OCI-LY3 (cell line): Measurements from ENCODE around the gene PPP1R2.

ENCODE experiments used
- CTCF ChIP-seq: fragments of 200-600, 300-600 bp; sonication (generic); IDR thresholded peaks from 2 replicates; pipeline ENCODE4 v1.5.1; 2014; ENCODE audit warnings: antibody characterized with exemption, low read length, low read depth
- EZH2phosphoT487 ChIP-seq: fragments of 200-600 bp; shearing (Covaris generic); IDR thresholded peaks from 2 replicates; pipeline ENCODE4 v1.6.1; 2018; ENCODE audit warnings: antibody characterized with exemption, mixed run types, low read depth

- TF ChIP-seq CTCF (no peak), EZH2phosphoT487 (no peak)
Observed at GRCh38 chr3:195544634-195545033, 1.5 kb upstream of the PPP1R2 start.
